Pancreas (tissue), 10 donors: Measurements from ENCODE around the gene BRD7. TPM values are rescaled to one million over a fixed set of nuclear protein-coding genes. Genes with fewer than 3 reads are reported as not detected.
A peak's percentile ranks its signal among the peaks of the same experiment; 100 is the strongest.

Source experiments
- ATAC-seq, 4 donors: fragments of 200-7000 bp; cut with Tn5 transposase; one replicate each; pipeline versions ENCODE4 v1.8.0 to v1.9.1; 2020; ENCODE audit warnings: mild to moderate bottlenecking in 4 of 4, moderate library complexity in 4 of 4
- DNase-seq, 6 donors: peaks; one replicate each; pipeline ENCODE4 v3.0.0-alpha.2; 2020
- FAIRE-seq: peaks from 2 replicates; lab custom pipeline; 2012; peaks lifted over from hg19 to GRCh38; lab: Jason Lieb, UNC
- H3K27ac ChIP-seq, 4 donors: fragments of 200-600 bp; sonication (generic); 1 replicate in 3 of 4; 2 replicates in 1 of 4; pipeline versions ENCODE4 v1.5.0 to v1.8.0; 2020
- H3K27me3 ChIP-seq, 4 donors: fragments of 200-600 bp; one replicate each; pipeline ENCODE4 v1.8.0; 2021
- H3K36me3 ChIP-seq, 3 donors: fragments of 200-600 bp; sonication (generic) in 1 of 3; one replicate each; pipeline versions ENCODE4 v1.5.0 to v1.8.0; 2020 to 2021
- H3K4me1 ChIP-seq, 3 donors: fragments of 200-600 bp; one replicate each; pipeline ENCODE4 v1.8.0; 2021
- H3K4me3 ChIP-seq, 4 donors: fragments of 200-600 bp; sonication (generic) in 2 of 4; one replicate each; pipeline versions ENCODE4 v1.5.0 to v1.8.0; 2020 to 2021
- H3K9me3 ChIP-seq, 4 donors: fragments of 200-600 bp; one replicate each; pipeline ENCODE4 v1.8.0; 2021
- CTCF ChIP-seq, 4 donors: fragments of 200-600 bp; sonication (generic) in 3 of 4; IDR thresholded peaks; one replicate each; pipeline versions ENCODE4 v1.5.0 to v1.8.0; 2021; ENCODE audit warnings: antibody characterized with exemption in 4 of 4
- WGBS, 2 donors: extraction: QIAGEN DNeasy Blood & Tissue Kit; methylation state at CpG; one replicate each; pipeline ENCODE4 v1.1.7; 2013; 5-methylcytosine and 5-hydroxymethylcytosine counted together
- intact Hi-C, 3 donors: fragments of 100-400 bp; cut with DNase I; formaldehyde crosslinking; loops; one replicate each; pipeline versions ENCODE4 v1.11.1 to v1.14.2; 2022
- polyA plus RNA-seq, 2 donors: library from polyadenylated mRNA; stranded (reverse); fragments of 200-250 nt; gene quantifications; one replicate each; pipeline ENCODE4 v1.2.3, GENCODE V29; 2013
- total RNA-seq, 6 donors: library from RNA; stranded (reverse); fragmentation: NEBNext Ultra II Directional in 4 of 6; extraction: Animal tissue kit (Norgen Biotek cat#: 25700) in 4 of 6; gene quantifications; one replicate each; pipeline versions ENCODE4 v1.2.1 to v1.2.4, GENCODE V29; 2021 to 2023
- donor health status: healthy with polysubstance abuse.
- donor health status: DM: no; HTN: no; CAD: no; lungs with moderate emphysema.
- donor health status: DM: no; HTN: no; CAD: no.
- donor health status: control.
- donor health status: control.
- donor health status: Bipolar disorder and iron deficiency.
- donor health status: DM: yes; HTN: yes; CAD: no.
- donor health status: DM: no; HTN: no; CAD: no.
- donor health status: DM: no; HTN: no; CAD: no.
- donor health status: DM: yes; HTN: yes; CAD: no.

BRD7 gene
- total and polyA plus RNA-seq, 8 donors = 23.4 to 40.4 (median 32.4) TPM

DNA sequence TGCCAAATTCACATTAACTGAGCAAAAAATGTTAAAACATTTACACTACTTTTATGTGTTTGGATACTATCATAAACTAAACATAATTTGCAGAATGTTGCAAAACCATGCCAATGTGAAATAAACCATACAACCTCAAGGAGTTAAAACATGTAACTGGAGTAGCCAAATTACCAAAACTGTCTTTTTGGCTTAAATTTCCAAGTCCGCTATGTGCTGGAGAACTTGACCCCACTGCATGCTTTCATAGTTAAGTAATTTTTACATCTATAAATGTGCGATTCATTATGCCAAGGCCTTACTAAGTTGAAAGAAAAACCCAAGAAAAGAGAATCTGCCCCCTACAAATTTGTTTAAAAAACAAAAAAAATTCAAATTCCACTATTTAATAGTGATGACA lies 28.2 kb downstream of the BRD7 start:
- peaks cover 0 to 18% (median 7%) of the 10 kb centered on the region in 3 donors for H3K36me3 ChIP-seq
- no peak for ATAC-seq
- H3K9me3 ChIP-seq = no peaks in the 10 kb centered on the region
- FAIRE-seq = peak; percentile 13
- H3K27ac ChIP-seq = no peak overlapping the region
- no peak for DNase-seq
- no peak overlapping the region for H3K4me3 ChIP-seq
- TF ChIP-seq CTCF (IDR thresholded peaks at IDR 0.05) = no peak
- intact Hi-C loops = no loop called here
- H3K27me3 ChIP-seq = no peaks in the 10 kb centered on the region
- 91 to 94% methylated on average over 2 of the region's 2 CpGs for whole genome bisulfite sequencing, 2 donors
- no peaks in the 10 kb centered on the region for H3K4me1 ChIP-seq

- WGBS, 2 donors = 85 to 92% methylated on average over 8 of the region's 8 CpGs
- H3K4me3 ChIP-seq = no peak overlapping the region
- no peaks in the 10 kb centered on the region for H3K27me3 ChIP-seq
- no peaks in the 10 kb centered on the region for H3K9me3 ChIP-seq
- intact Hi-C loops = no loop called here
- ATAC-seq (peak in 1 of 4 donors; percentile 11), DNase-seq (no peak), FAIRE-seq (no peak)
- TF ChIP-seq CTCF (IDR thresholded peaks at IDR 0.05) = no peak
- peaks cover 0 to 12% (median 7%) of the 10 kb centered on the region in 3 donors for H3K36me3 ChIP-seq
- no peak overlapping the region for H3K27ac ChIP-seq
- H3K4me1 ChIP-seq = no peaks in the 10 kb centered on the region
Observed at GRCh38 chr16:50338371-50339231, 30.2 kb downstream of the BRD7 start.

- no peak for FAIRE-seq
- intact Hi-C loops = no loop called here
- Histone ChIP-seq H3K4me3 (no peak overlapping the region), H3K4me1 (no peaks in the 10 kb centered on the region), H3K27me3 (no peaks in the 10 kb centered on the region), H3K9me3 (no peaks in the 10 kb centered on the region), H3K27ac (no peak overlapping the region), H3K36me3 (peaks cover 0 to 15% (median 7%) of the 10 kb centered on the region in 3 donors)
- no peak for TF ChIP-seq CTCF (IDR thresholded peaks at IDR 0.05)
- DNase-seq = no peak
- WGBS, 2 donors = no CpG with 5 or more reads among the region's 1 CpG
- no peak for ATAC-seq
Observed at GRCh38 chr16:50336884-50337283, 31.9 kb downstream of the BRD7 start.

GRCh38 chr16:50335196-50335958 lies 33.4 kb downstream of the BRD7 start:
- FAIRE-seq (no peak), DNase-seq (no peak), ATAC-seq (peak in 1 of 4 donors; percentile 30)
- TF ChIP-seq CTCF (IDR thresholded peaks at IDR 0.05) = no peak
- Histone ChIP-seq H3K27me3 (no peaks in the 10 kb centered on the region), H3K4me3 (no peak overlapping the region), H3K9me3 (no peaks in the 10 kb centered on the region), H3K4me1 (no peaks in the 10 kb centered on the region), H3K36me3 (peaks cover 0 to 15% (median 7%) of the 10 kb centered on the region in 3 donors), H3K27ac (no peak overlapping the region)
- 86 to 88% methylated on average over 8 of the region's 8 CpGs for WGBS, 2 donors
- intact Hi-C loops = no loop called here
